Daoy (cell line): ENCODE data around the gene NPTXR. TPM values are rescaled to one million over a fixed set of nuclear protein-coding genes. Genes with fewer than 3 reads are reported as not detected.

Source experiments
- DNase-seq: peaks from one replicate; pipeline ENCODE4 v3.0.0-alpha.2; 2015; ENCODE audit warnings: low read depth
- total RNA-seq: library from RNA; depleted of rRNA; stranded (reverse); fragments of >200 nt; shearing (Covaris generic); gene quantifications from 2 replicates; pipeline ENCODE4 v1.2.3, GENCODE V29; 2014; rRNA removed

The NPTXR gene
- total RNA-seq, 1 experiment from 2014 or later: 1.5 TPM

DNA sequence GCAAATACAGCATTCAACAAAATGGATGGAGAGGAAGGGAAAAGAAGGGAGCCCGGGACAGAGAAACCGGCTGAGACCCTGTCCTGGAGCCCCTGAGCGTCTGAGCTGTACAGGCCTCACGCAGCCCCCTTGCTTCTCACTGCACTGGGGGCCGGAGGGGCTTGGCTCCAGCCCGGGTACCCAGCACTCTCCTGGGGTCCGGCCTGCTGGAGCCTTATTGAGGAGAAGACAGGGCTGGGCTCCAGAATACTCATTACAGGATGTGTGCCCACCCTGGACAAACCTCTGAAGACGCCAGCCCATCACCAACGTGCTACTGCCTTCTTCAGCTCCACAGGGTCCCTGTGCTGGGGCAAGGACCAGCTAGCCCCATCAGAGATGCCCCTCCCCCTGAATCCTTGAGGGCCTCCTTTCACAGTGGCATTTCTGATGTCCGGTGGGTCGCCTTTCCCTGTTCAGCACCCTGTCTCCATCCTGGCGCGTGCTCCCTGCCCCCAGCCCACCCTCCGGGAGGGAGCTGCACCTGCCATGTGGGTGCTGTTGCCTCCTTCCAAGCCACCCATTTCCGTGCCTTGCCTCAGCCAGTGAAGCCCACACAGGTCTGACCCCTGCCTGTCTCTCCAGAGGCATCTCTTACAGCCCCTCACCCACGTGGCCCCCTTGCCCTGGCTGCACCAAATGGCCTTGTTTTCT lies 73.4 kb downstream of the NPTXR start:
- DNase-seq: no peak

Other genes starting within 250 kb of the NPTXR start
- 0.06 and 0.80 TPM in 2 replicates for gene FAM227A, start 187.6 kb downstream of the NPTXR start, total RNA-seq
- 11.9 and 21.8 TPM in 2 replicates for gene CBY1, start 187.4 kb downstream of the NPTXR start, total RNA-seq
- 70.4 and 79.0 TPM in 2 replicates for gene TOMM22, start 162.1 kb downstream of the NPTXR start, total RNA-seq
- gene JOSD1, start 143.1 kb downstream of the NPTXR start, total RNA-seq: 45.2 and 51.5 TPM in 2 replicates
- gene GTPBP1, start 138.1 kb downstream of the NPTXR start, total RNA-seq: 16.5 and 23.5 TPM in 2 replicates
- gene SUN2, start 88.0 kb downstream of the NPTXR start, total RNA-seq: 64.7 and 89.9 TPM in 2 replicates
- 10.7 and 11.6 TPM in 2 replicates for gene DNAL4, start 49.9 kb downstream of the NPTXR start, total RNA-seq
- 25.5 and 32.5 TPM in 2 replicates for gene CBX6, start 28.2 kb upstream of the NPTXR start, total RNA-seq
- gene APOBEC3A, start 113.6 kb upstream of the NPTXR start, total RNA-seq: not detected in 2 replicates
- gene APOBEC3B, start 138.3 kb upstream of the NPTXR start, total RNA-seq: 4.5 and 5.1 TPM in 2 replicates
- gene APOBEC3C, start 170.2 kb upstream of the NPTXR start, total RNA-seq: 1.2 and 2.7 TPM in 2 replicates
- 0.33 and 0.34 TPM in 2 replicates for gene APOBEC3D, start 177.1 kb upstream of the NPTXR start, total RNA-seq
- 0.97 and 6.9 TPM in 2 replicates for gene APOBEC3F, start 196.8 kb upstream of the NPTXR start, total RNA-seq
- 13.7 and 15.8 TPM in 2 replicates for gene APOBEC3G, start 233.2 kb upstream of the NPTXR start, total RNA-seq